ENCODE measurements around the gene USP30. TPM values are rescaled to one million over a fixed set of nuclear protein-coding genes. Genes with fewer than 3 reads are reported as not detected.

The USP30 gene
- total RNA-seq, 1 donor from 2014 or later: 12.1 TPM

GRCh38 chr12:109127533-109128242 lies 75.3 kb downstream of the USP30 start:
- Histone ChIP-seq H3K9me3 (replicated peaks) (no peaks in the 10 kb centered on the region), H3K27me3 (ENCODE audit: low read depth) (no peaks in the 10 kb centered on the region), H3K4me1 (peaks cover 94% of the 10 kb centered on the region), H3K27ac (replicated peaks) (peak overlapping the region; percentile 97), H3K4me3 (no peak overlapping the region), H3K36me3 (peaks cover 23% of the 10 kb centered on the region)
- TF ChIP-seq CTCF (IDR thresholded peaks at IDR 0.05; ENCODE audit: borderline replicate concordance): no peak
- intact Hi-C loops (cut with micrococcal nuclease): no loop called here
- no peak for DNase-seq

DNA sequence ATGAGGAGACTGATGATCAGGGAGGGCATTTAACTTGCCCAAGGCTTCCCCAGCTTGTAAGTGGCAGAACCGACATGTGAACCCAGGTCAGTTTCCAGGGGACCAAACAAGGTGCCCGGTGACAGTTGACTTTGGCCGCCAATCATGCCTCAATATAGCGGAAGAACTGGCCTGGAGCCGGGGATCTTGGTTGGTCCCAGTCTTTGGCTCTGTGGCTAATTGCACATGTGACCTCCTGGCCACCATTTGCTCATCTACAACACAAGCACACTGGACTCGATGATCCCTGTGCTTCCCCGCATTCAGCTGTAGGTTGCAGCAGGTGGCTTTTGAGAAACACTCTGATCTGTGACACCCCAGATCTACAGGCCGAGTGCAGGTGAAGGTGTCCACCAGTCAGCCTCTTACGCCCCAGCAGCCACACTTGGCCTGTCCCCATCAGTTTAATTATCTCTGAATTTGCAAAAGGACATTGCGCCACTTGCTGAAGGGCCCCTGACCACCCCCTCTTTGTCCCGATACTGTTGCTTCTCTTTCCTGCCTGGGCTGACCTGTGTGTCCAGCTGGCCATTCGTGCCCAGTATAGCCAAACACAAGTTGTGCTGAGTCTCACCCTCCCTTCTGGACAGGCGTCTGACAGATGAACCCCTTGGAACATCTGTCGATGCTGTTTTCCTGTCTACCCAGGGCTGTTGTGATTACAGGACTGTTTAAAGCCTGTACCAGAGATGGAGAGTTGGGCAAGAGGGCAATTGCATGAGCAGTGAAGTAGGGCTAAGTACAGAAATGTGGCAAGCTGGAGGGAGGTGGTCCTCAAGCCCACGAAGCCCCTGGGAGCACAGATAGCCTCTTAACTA lies 78.1 kb downstream of the USP30 start:
- H3K4me3 ChIP-seq: peak overlapping the region; percentile 31
- no peaks in the 10 kb centered on the region for H3K27me3 ChIP-seq (ENCODE audit: low read depth)
- no peaks in the 10 kb centered on the region for H3K9me3 ChIP-seq (replicated peaks)
- DNase-seq: no peak
- peaks cover 98% of the 10 kb centered on the region for H3K4me1 ChIP-seq
- TF ChIP-seq CTCF (IDR thresholded peaks at IDR 0.05; ENCODE audit: borderline replicate concordance): no peak
- peak overlapping the region; percentile 97 for H3K27ac ChIP-seq (replicated peaks)
- intact Hi-C loops (cut with micrococcal nuclease): no loop called here
- H3K36me3 ChIP-seq: peaks cover 21% of the 10 kb centered on the region

- peak; percentile 81 for DNase-seq
- TF ChIP-seq CTCF (IDR thresholded peaks at IDR 0.05; ENCODE audit: borderline replicate concordance): no peak
- Histone ChIP-seq H3K27me3 (ENCODE audit: low read depth) (no peaks in the 10 kb centered on the region), H3K4me1 (peaks cover 100% of the 10 kb centered on the region), H3K9me3 (replicated peaks) (peaks cover 8% of the 10 kb centered on the region), H3K4me3 (peak overlapping the region; percentile 50), H3K36me3 (peaks cover 13% of the 10 kb centered on the region), H3K27ac (replicated peaks) (peak overlapping the region; percentile 97)
- intact Hi-C loops (cut with micrococcal nuclease): no loop called here
Observed at GRCh38 chr12:109131154-109132050, 79.0 kb downstream of the USP30 start.

DNA sequence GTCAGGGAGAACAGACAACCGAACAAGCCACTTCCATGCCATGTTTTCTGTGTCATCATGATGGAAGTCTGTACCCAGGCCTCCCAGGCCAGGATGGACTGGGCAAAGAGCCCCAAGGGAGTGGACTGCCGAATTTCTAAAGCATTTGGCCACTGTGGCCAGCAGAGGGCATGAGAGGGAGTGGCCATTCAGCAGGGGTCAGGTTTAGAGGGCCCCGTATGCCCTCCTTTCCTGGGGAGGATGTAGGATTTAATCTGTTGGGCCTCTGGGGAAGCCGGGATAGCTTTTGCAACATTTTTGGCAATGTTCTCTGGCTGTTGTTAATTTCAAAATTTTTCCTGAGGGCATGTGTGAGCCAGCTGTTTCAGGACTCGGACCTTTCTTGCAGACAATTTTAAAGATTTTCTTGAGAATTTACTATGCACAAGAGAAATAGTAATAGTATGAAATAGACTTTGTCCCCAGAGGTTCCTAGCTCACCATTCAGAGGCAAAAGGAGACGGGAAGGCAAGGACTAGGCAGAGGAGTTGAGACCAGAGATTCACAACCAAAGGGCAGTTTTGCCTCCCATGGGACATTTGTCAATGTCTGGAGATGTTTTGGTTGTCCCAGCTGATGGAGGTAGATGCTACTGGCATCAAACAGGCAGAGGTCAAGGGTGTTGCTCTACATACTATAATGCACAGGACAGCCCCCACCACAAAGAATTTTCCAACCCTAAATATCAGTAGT lies 82.0 kb downstream of the USP30 start:
- Histone ChIP-seq H3K9me3 (replicated peaks) (peaks cover 8% of the 10 kb centered on the region), H3K27me3 (ENCODE audit: low read depth) (no peaks in the 10 kb centered on the region), H3K4me3 (no peak overlapping the region), H3K4me1 (peaks cover 100% of the 10 kb centered on the region), H3K36me3 (peaks cover 7% of the 10 kb centered on the region), H3K27ac (replicated peaks) (peak overlapping the region; percentile 68)
- intact Hi-C loops (cut with micrococcal nuclease): no loop called here
- peak; percentile 63 for TF ChIP-seq CTCF (IDR thresholded peaks at IDR 0.05; ENCODE audit: borderline replicate concordance)
- DNase-seq: peak; percentile 58
